Osteocyte (in vitro differentiated cells): ENCODE measurements around the gene VRK3. TPM values are rescaled to one million over a fixed set of nuclear protein-coding genes. Genes with fewer than 3 reads are reported as not detected.

Experiments used
- DNase-seq: peaks from one replicate; pipeline ENCODE4 v3.0.0; 2021; ENCODE audit warnings: mixed read lengths; ENCODE audit not compliant: unreplicated experiment; ENCODE audit errors: extremely low spot score
- H3K27ac Mint-ChIP-seq: one replicate; pipeline ENCODE4 v1.8.0; 2021; ENCODE audit warnings: mild to moderate bottlenecking, mixed read lengths; ENCODE audit not compliant: unreplicated experiment
- H3K27me3 Mint-ChIP-seq: one replicate; pipeline ENCODE4 v1.8.0; 2021; ENCODE audit warnings: mixed read lengths; ENCODE audit not compliant: unreplicated experiment
- H3K36me3 Mint-ChIP-seq: one replicate; pipeline ENCODE4 v1.8.0; 2021; ENCODE audit warnings: mixed read lengths; ENCODE audit not compliant: unreplicated experiment
- H3K4me1 Mint-ChIP-seq: one replicate; pipeline ENCODE4 v1.8.0; 2021; ENCODE audit warnings: mixed read lengths; ENCODE audit not compliant: unreplicated experiment
- H3K4me3 Mint-ChIP-seq: one replicate; pipeline ENCODE4 v1.8.0; 2021; ENCODE audit warnings: mild to moderate bottlenecking, moderate library complexity, mixed read lengths; ENCODE audit not compliant: unreplicated experiment
- H3K9me3 Mint-ChIP-seq: one replicate; pipeline ENCODE4 v1.8.0; 2021; ENCODE audit warnings: mixed read lengths; ENCODE audit not compliant: unreplicated experiment
- CTCF ChIP-seq: fragments of 200-600 bp; sonication (generic); IDR thresholded peaks from 2 replicates; pipeline ENCODE4 v1.5.0; 2021; ENCODE audit warnings: antibody characterized with exemption, mild to moderate bottlenecking, moderate library complexity
- total RNA-seq: library from RNA; stranded (reverse); gene quantifications from 2 replicates; pipeline ENCODE4 v1.2.1, GENCODE V29; 2021

Gene VRK3
- total RNA-seq, 1 donor from 2014 or later, result 31.5 TPM

GRCh38 chr19:49988007-49988406 is 37.2 kb downstream of the VRK3 start:
- Mint-ChIP-seq H3K4me3 (no peak overlapping the region), H3K27ac (no peak overlapping the region), H3K4me1 (no peaks in the 10 kb centered on the region), H3K9me3 (no peaks in the 10 kb centered on the region), H3K36me3 (peaks cover 38% of the 10 kb centered on the region), H3K27me3 (no peaks in the 10 kb centered on the region)
- DNase-seq, result no peak
- no peak for TF ChIP-seq CTCF

GRCh38 chr19:49987159-49987698 is 37.9 kb downstream of the VRK3 start:
- peaks cover 32% of the 10 kb centered on the region for H3K36me3 Mint-ChIP-seq
- no peaks in the 10 kb centered on the region for H3K9me3 Mint-ChIP-seq
- peak; percentile 34 for TF ChIP-seq CTCF
- H3K4me3 Mint-ChIP-seq, result no peak overlapping the region
- no peak overlapping the region for H3K27ac Mint-ChIP-seq
- no peaks in the 10 kb centered on the region for H3K27me3 Mint-ChIP-seq
- H3K4me1 Mint-ChIP-seq, result no peaks in the 10 kb centered on the region
- DNase-seq, result peak; percentile 95

- no peak for DNase-seq
- H3K27ac Mint-ChIP-seq, result no peak overlapping the region
- H3K4me1 Mint-ChIP-seq, result no peaks in the 10 kb centered on the region
These were observed 38.8 kb downstream of the VRK3 start for GRCh38 chr19:49986354-49986753.

GRCh38 chr19:49985871-49986270 is 39.3 kb downstream of the VRK3 start:
- no peak for DNase-seq
- TF ChIP-seq CTCF, result no peak
- Mint-ChIP-seq H3K9me3 (no peaks in the 10 kb centered on the region), H3K4me1 (no peaks in the 10 kb centered on the region), H3K27ac (no peak overlapping the region), H3K27me3 (no peaks in the 10 kb centered on the region), H3K4me3 (no peak overlapping the region), H3K36me3 (peaks cover 32% of the 10 kb centered on the region)

More at GRCh38 chr19:49986354-49986753, 38.8 kb downstream of the VRK3 start:
- H3K27me3 Mint-ChIP-seq, result no peaks in the 10 kb centered on the region
- H3K36me3 Mint-ChIP-seq, result peaks cover 36% of the 10 kb centered on the region
- H3K9me3 Mint-ChIP-seq, result no peaks in the 10 kb centered on the region
- no peak overlapping the region for H3K4me3 Mint-ChIP-seq
- TF ChIP-seq CTCF, result no peak

- Mint-ChIP-seq H3K36me3 (peaks cover 29% of the 10 kb centered on the region), H3K9me3 (no peaks in the 10 kb centered on the region), H3K4me1 (no peaks in the 10 kb centered on the region), H3K4me3 (no peak overlapping the region), H3K27me3 (no peaks in the 10 kb centered on the region), H3K27ac (no peak overlapping the region)
- DNase-seq, result no peak
- no peak for TF ChIP-seq CTCF
These were observed 40.7 kb downstream of the VRK3 start for GRCh38 chr19:49984491-49984890.
